Gastroesophageal sphincter (tissue), 4 donors: ENCODE data around the gene SV2B. TPM values are rescaled to one million over a fixed set of nuclear protein-coding genes. Genes with fewer than 3 reads are reported as not detected.

Experiments
- ATAC-seq: fragments of 150-250 bp; one replicate; pipeline ENCODE4 v1.9.1; 2016; ENCODE audit warnings: mild to moderate bottlenecking, moderate library complexity
- H3K27ac ChIP-seq, 4 donors: fragments of 200-600 bp; sonication (generic) in 3 of 4; 1 replicate in 3 of 4; 2 replicates in 1 of 4; pipeline ENCODE4 v1.5.1; 2016 to 2019
- H3K27me3 ChIP-seq: fragments of 200-600 bp; sonication (generic); one replicate; pipeline ENCODE4 v1.5.1; 2019
- H3K36me3 ChIP-seq, 2 donors: fragments of 200-600 bp; sonication (generic); one replicate each; pipeline ENCODE4 v1.5.1; 2019; ENCODE audit warnings: control low read depth in 1 of 2
- H3K4me1 ChIP-seq, 3 donors: fragments of 200-600 bp; sonication (generic); 1 replicate in 2 of 3; 2 replicates in 1 of 3; pipeline ENCODE4 v1.5.1; 2016 to 2019; ENCODE audit warnings: control low read depth in 2 of 3
- H3K4me3 ChIP-seq, 2 donors: fragments of 200-600 bp; sonication (generic); one replicate each; pipeline ENCODE4 v1.5.1; 2019; ENCODE audit warnings: mild to moderate bottlenecking in 1 of 2, moderate library complexity in 1 of 2
- H3K9me3 ChIP-seq, 3 donors: fragments of 200-600 bp; sonication (generic); one replicate each; pipeline ENCODE4 v1.5.1; 2017 to 2019; ENCODE audit warnings: control low read depth in 2 of 3
- CTCF ChIP-seq, 4 experiments: fragments of 200-600 bp in 2 of 4; fragments of 450-650 bp in 2 of 4; sonication (generic) in 1 of 4; IDR thresholded peaks; one replicate each; pipeline ENCODE4 v1.5.1; 2017 to 2019; ENCODE audit warnings: antibody characterized with exemption in 4 of 4, mild to moderate bottlenecking in 2 of 4, moderate library complexity in 2 of 4
- EP300 ChIP-seq: sonication (generic); formaldehyde crosslinking; IDR thresholded peaks from one replicate; pipeline ENCODE4 v1.6.1; 2017; ENCODE audit warnings: antibody characterized with exemption, mild to moderate bottlenecking
- POLR2A ChIP-seq, 2 donors: fragments of 450-650 bp; IDR thresholded peaks; one replicate each; pipeline ENCODE4 v1.6.1; 2017; ENCODE audit warnings: antibody characterized with exemption in 2 of 2, mild to moderate bottlenecking in 2 of 2, moderate library complexity in 1 of 2
- POLR2AphosphoS5 ChIP-seq: sonication (generic); formaldehyde crosslinking; IDR thresholded peaks from one replicate; pipeline ENCODE4 v1.6.1; 2017; ENCODE audit warnings: antibody characterized with exemption
- WGBS, 2 donors: methylation state at CpG; one replicate each; pipeline ENCODE4 v1.1.5; 2018; ENCODE audit warnings: low coverage in 1 of 2; 5-methylcytosine and 5-hydroxymethylcytosine counted together
- total RNA-seq, 4 donors: library from RNA; depleted of rRNA; stranded (reverse); fragments of >200 nt; gene quantifications; one replicate each; pipeline ENCODE4 v1.1.0, GENCODE V29; 2016

SV2B gene
- total RNA-seq, 4 donors from 2014 or later: 0.16 to 4.1 (median 1.1) TPM

- H3K4me1 ChIP-seq: no peaks in the 10 kb centered on the region
- no peak for TF ChIP-seq CTCF (IDR thresholded peaks at IDR 0.05)
- no peak for TF ChIP-seq EP300
- no peak for TF ChIP-seq POLR2AphosphoS5
- no peak for TF ChIP-seq POLR2A (IDR thresholded peaks at IDR 0.05)
- no peak overlapping the region for H3K4me3 ChIP-seq
- H3K27ac ChIP-seq: no peak overlapping the region
- no peaks in the 10 kb centered on the region for H3K36me3 ChIP-seq
- peaks cover 15% of the 10 kb centered on the region for H3K27me3 ChIP-seq
- WGBS, 2 donors: 18 to 48% methylated on average over 1 to 2 of the region's 2 CpGs
- H3K9me3 ChIP-seq: no peaks in the 10 kb centered on the region
- no peak for ATAC-seq
Observed at GRCh38 chr15:91346259-91346658, 246.2 kb downstream of the SV2B start.

- H3K4me3 ChIP-seq: no peak overlapping the region
- no peaks in the 10 kb centered on the region for H3K4me1 ChIP-seq
- no peak for ATAC-seq
- no peak overlapping the region for H3K27ac ChIP-seq
- H3K27me3 ChIP-seq: no peaks in the 10 kb centered on the region
- no peaks in the 10 kb centered on the region for H3K36me3 ChIP-seq
- TF ChIP-seq CTCF (IDR thresholded peaks at IDR 0.05): no peak
- no peak for TF ChIP-seq POLR2AphosphoS5
- TF ChIP-seq EP300: no peak
- TF ChIP-seq POLR2A (IDR thresholded peaks at IDR 0.05): no peak
- H3K9me3 ChIP-seq: no peaks in the 10 kb centered on the region
- 20 to 86% methylated on average over 1 of the region's 3 CpGs for WGBS, 2 donors
Observed at GRCh38 chr15:91348752-91349500, 248.9 kb downstream of the SV2B start.

Other genes with a start within 250 kb of the SV2B start
- 10 to 100 TPM; 34.1 to 75.4 (median 59.8) TPM for gene FURIN, start 231.7 kb upstream of the SV2B start, total RNA-seq
- 10 to 100 TPM; 40.1 to 70.4 (median 43.5) TPM for gene FES, start 215.8 kb upstream of the SV2B start, total RNA-seq
- 10 to 100 TPM; 19.4 to 58.2 (median 44.9) TPM for gene MAN2A2, start 197.0 kb upstream of the SV2B start, total RNA-seq
- 10 to 100 TPM in 2 of 4 donors, 1 to 10 TPM in 2; 5.9 to 17.1 (median 8.3) TPM for gene HDDC3, start 167.7 kb upstream of the SV2B start, total RNA-seq
- 100 to 1,000 TPM in 2 of 4 donors, 10 to 100 TPM in 2; 63.7 to 116 (median 100) TPM for gene UNC45A, start 165.0 kb upstream of the SV2B start, total RNA-seq
- gene RCCD1, start 145.4 kb upstream of the SV2B start, total RNA-seq: 10 to 100 TPM in 2 of 4 donors, 1 to 10 TPM in 2; 5.3 to 11.1 (median 9.0) TPM
- 10 to 100 TPM in 1 of 4 donors, 1 to 10 TPM in 3; 2.2 to 12.7 (median 4.5) TPM for gene PRC1, start 105.7 kb upstream of the SV2B start, total RNA-seq
- gene VPS33B, start 77.7 kb upstream of the SV2B start, total RNA-seq: 10 to 100 TPM in 2 of 4 donors, 1 to 10 TPM in 2; 7.8 to 12.8 (median 10.1) TPM